Activated CD4-positive, CD25-positive, alpha-beta regulatory T cell treated with anti-CD3 and anti-CD28 coated beads, Interleukin-2, amount 50 U/mL, for 72 hours (primary cell): ENCODE data around the gene BRD7.

Source experiments
- DNase-seq: peaks from one replicate; pipeline ENCODE4 v3.0.0; 2021

BRD7 gene

DNA sequence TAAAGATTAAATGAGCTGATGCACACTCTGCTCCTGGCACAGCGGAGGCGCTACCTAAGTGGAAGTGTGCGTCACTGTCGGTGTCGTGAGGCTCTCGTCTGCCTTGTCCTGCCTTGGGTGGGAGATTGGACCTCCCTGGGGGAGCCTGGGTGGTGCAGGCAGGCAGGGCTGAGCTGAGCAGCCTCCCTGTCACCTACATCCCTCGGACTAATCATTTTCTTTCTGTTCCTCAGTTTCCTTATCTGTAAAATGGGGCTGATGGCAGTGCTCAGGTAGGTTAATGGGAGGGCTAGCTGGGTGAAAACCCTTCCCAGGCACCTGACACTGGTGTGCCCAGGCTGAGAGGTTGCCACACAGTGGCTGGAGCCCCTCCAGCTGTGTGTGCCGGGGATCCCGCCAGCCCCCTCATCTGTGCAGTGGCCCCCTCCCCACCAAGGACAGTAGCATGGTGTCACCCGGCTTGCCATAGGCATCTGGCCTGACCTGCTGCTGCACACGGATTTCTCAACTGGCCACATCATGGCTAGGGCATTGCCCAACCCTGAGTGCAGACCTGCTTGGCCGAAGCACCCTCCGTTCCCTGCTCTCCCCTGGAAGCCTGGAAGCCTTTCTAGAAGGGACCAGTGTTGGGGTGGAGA, 98.2 kb downstream of the BRD7 start:
- DNase-seq = no peak

- no peak for DNase-seq
Observed at GRCh38 chr16:50269769-50270509, 98.8 kb downstream of the BRD7 start.

DNA sequence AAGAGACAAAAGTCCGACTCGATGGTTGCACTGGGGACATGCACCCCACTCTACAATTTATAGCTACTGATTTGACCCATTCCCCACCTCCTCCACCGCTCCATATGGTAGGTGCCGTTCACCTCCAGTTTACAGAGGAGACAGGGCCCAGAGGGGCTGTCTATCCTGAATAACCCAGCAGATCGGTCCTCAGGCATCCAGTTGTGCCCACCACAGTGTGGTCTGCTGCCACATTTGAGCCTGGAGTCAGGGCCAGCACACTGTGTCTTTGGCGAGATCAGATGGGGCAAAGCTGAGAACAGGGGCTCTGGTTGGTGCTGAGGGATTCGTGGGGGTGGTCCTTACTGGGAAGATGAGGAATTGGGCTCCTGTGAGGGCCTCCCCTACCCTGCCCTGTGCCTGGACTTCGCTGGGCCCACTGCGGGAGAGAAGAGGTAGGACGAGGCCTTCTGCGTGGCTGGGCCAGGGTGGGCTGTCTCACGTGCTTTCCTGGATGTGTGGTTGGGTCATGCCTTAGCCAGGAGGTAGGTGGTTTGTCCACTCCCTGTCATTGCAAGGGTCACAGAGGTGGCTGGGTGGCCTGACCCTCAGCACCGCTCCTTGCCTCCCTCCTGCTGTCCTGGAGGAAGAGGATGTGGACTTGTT, 99.6 kb downstream of the BRD7 start:
- no peak for DNase-seq

GRCh38 chr16:50268352-50268751, 100.4 kb downstream of the BRD7 start:
- DNase-seq = no peak

- DNase-seq = no peak
Observed at GRCh38 chr16:50267651-50268050, 101.1 kb downstream of the BRD7 start.

DNA sequence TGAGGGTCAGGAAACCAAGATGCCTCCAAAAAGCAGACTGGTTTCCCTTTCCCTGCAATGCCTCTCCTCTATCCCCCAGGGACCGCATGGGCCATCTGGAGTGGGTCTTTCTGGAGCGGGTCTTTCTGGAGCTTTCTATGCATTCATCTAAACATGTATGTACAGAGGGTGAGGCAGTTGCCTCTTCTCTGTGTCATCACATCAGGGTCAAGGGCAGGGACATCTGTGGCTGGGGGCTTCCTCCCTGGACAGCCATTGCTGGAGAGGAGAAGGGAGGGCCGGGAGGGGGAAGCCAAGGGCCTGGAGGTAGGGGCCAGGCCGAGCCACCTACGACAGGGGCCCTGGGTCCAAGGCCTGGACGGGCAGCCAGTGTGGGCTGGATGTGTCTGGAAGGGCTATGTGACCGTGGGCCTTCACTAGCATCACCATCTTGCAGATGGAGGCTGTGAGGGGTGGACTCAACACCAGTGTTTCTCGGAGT, 101.6 kb downstream of the BRD7 start:
- no peak for DNase-seq

GRCh38 chr16:50266337-50267091, 102.3 kb downstream of the BRD7 start, which contains the start of gene ADCY7:
Gene ADCY7, plus strand, starts transcription at chr16:50266551. Its CDS starts 21,629 bp downstream, at chr16:50288180.
- peak; percentile 79 for DNase-seq
